ENCODE data around the gene CYB5R2.

DNA sequence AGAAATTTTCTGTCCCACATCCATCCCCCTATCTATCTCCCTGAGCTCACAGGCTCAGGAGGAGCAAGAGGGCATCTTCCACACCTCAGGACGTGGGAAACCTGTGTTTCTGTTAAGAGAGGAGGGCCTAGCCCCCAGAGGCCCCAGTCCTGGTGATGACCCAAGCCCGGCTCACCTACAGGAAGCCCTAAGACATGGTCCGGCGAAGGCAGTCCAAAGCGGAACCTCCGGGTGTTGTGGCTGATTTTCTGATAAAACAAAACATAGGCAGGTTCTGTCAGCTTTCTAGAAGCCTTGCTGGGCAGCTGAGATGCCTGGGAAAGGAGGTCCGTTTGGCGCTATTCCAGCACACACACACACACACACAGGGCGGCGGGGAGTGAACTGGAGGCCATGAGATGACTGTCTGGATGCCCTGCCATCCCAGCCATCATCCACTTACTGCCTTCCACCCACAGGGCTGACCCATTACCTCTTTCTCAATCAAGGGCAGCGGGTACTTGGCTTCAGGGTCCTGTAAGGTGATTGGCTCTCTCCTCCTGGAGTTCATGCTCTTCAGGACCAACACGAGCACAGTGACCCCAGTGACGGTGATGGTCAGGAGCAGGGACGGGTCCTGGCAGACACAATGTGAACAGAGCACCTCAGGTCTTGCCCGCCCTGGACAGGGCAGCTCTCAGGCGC is 882 bp downstream of the CYB5R2 start:
- TF ChIP-seq, protein P1, sequence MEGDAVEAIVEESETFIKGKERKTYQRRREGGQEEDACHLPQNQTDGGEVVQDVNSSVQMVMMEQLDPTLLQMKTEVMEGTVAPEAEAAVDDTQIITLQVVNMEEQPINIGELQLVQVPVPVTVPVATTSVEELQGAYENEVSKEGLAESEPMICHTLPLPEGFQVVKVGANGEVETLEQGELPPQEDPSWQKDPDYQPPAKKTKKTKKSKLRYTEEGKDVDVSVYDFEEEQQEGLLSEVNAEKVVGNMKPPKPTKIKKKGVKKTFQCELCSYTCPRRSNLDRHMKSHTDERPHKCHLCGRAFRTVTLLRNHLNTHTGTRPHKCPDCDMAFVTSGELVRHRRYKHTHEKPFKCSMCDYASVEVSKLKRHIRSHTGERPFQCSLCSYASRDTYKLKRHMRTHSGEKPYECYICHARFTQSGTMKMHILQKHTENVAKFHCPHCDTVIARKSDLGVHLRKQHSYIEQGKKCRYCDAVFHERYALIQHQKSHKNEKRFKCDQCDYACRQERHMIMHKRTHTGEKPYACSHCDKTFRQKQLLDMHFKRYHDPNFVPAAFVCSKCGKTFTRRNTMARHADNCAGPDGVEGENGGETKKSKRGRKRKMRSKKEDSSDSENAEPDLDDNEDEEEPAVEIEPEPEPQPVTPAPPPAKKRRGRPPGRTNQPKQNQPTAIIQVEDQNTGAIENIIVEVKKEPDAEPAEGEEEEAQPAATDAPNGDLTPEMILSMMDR (IDR thresholded peaks at IDR 0.05), result no peak
- TF ChIP-seq EZH2 (IDR thresholded peaks at IDR 0.05; ENCODE audit: borderline replicate concordance, insufficient read depth, low read depth, low read length, poor library complexity, severe bottlenecking), result no peak
